ENCODE results near the gene CSHL1.
"Not testable (repeated sequence)": the region's sequence is repeated elsewhere in the genome, so short reads cannot be mapped to it uniquely, and the experiment has no call there.

CSHL1 gene

GRCh38 chr17:63929860-63930766 is 19.1 kb upstream of the CSHL1 start:
- H3K4me3 Mint-ChIP-seq = peak overlapping the region in 1 of 2 donors; percentile 89
- no peak overlapping the region for H3K27ac Mint-ChIP-seq
- peaks cover 35% of the 10 kb centered on the region for H3K4me1 Mint-ChIP-seq
- DNase-seq (no peak), ATAC-seq (no peak)
- H3K9me3 Mint-ChIP-seq = no peaks in the 10 kb centered on the region
- no peaks in the 10 kb centered on the region for H3K27me3 Mint-ChIP-seq

- Mint-ChIP-seq H3K9me3 (no peaks in the 10 kb centered on the region), H3K27ac (no peak overlapping the region), H3K4me1 (peaks cover 35% of the 10 kb centered on the region), H3K27me3 (no peaks in the 10 kb centered on the region), H3K4me3 (no peak overlapping the region)
- ATAC-seq (no peak), DNase-seq (no peak)
These were observed 18.1 kb upstream of the CSHL1 start for GRCh38 chr17:63928966-63929695.

GRCh38 chr17:63928172-63928666 is 17.2 kb upstream of the CSHL1 start:
- ATAC-seq = no peak
- H3K27me3 Mint-ChIP-seq = no peaks in the 10 kb centered on the region
- H3K9me3 Mint-ChIP-seq = no peaks in the 10 kb centered on the region
- no peak overlapping the region for H3K27ac Mint-ChIP-seq
- no peak for DNase-seq
- peaks cover 34% of the 10 kb centered on the region for H3K4me1 Mint-ChIP-seq
- H3K4me3 Mint-ChIP-seq = no peak overlapping the region

- ATAC-seq = no peak
- no peaks in the 10 kb centered on the region for H3K9me3 Mint-ChIP-seq
- no peak overlapping the region for H3K27ac Mint-ChIP-seq
- DNase-seq = no peak
- H3K27me3 Mint-ChIP-seq = no peaks in the 10 kb centered on the region
- H3K4me3 Mint-ChIP-seq = no peak overlapping the region
- peaks cover 28% of the 10 kb centered on the region for H3K4me1 Mint-ChIP-seq
These were observed 16.6 kb upstream of the CSHL1 start for GRCh38 chr17:63927464-63928171.

- Mint-ChIP-seq H3K4me1 (peaks cover 13% of the 10 kb centered on the region), H3K9me3 (no peaks in the 10 kb centered on the region), H3K4me3 (no peak overlapping the region), H3K27ac (no peak overlapping the region), H3K27me3 (no peaks in the 10 kb centered on the region)
- DNase-seq (no peak), ATAC-seq (no peak)
These were observed 15.1 kb upstream of the CSHL1 start for GRCh38 chr17:63926164-63926563.

- DNase-seq (no peak), ATAC-seq (no peak)
- no peaks in the 10 kb centered on the region for H3K9me3 Mint-ChIP-seq
- H3K27ac Mint-ChIP-seq = no peak overlapping the region
- H3K4me1 Mint-ChIP-seq = peaks cover 8% of the 10 kb centered on the region
- H3K4me3 Mint-ChIP-seq = no peak overlapping the region
- H3K27me3 Mint-ChIP-seq = no peaks in the 10 kb centered on the region
These were observed 14.6 kb upstream of the CSHL1 start for GRCh38 chr17:63925615-63926014.

GRCh38 chr17:63922402-63922801 is 11.3 kb upstream of the CSHL1 start:
- not testable (repeated sequence) for ATAC-seq, H3K27me3 Mint-ChIP-seq, H3K9me3 Mint-ChIP-seq, DNase-seq, H3K4me3 Mint-ChIP-seq, H3K27ac Mint-ChIP-seq
- H3K4me1 Mint-ChIP-seq = peaks cover 19% of the 10 kb centered on the region

GRCh38 chr17:63920779-63921178 is 9.7 kb upstream of the CSHL1 start:
- H3K27ac Mint-ChIP-seq, H3K9me3 Mint-ChIP-seq, DNase-seq, H3K27me3 Mint-ChIP-seq, ATAC-seq, H3K4me3 Mint-ChIP-seq: not testable (repeated sequence)
- peaks cover 17% of the 10 kb centered on the region for H3K4me1 Mint-ChIP-seq

GRCh38 chr17:63920050-63920449 is 9.0 kb upstream of the CSHL1 start:
- H3K27me3 Mint-ChIP-seq, ATAC-seq, H3K9me3 Mint-ChIP-seq, H3K4me3 Mint-ChIP-seq, DNase-seq: not testable (repeated sequence)
- H3K4me1 Mint-ChIP-seq = peaks cover 14% of the 10 kb centered on the region
- peak overlapping the region in 1 of 2 donors; percentile 57 for H3K27ac Mint-ChIP-seq

- Mint-ChIP-seq H3K4me3 (no peak overlapping the region), H3K27ac (no peak overlapping the region), H3K9me3 (no peaks in the 10 kb centered on the region), H3K4me1 (peaks cover 14% of the 10 kb centered on the region), H3K27me3 (peaks cover 7% of the 10 kb centered on the region)
- ATAC-seq = peak; percentile 94
- DNase-seq = peak; percentile 70 to 76
These were observed 8.3 kb upstream of the CSHL1 start for GRCh38 chr17:63919311-63919723.

GRCh38 chr17:63918789-63919305 is 7.8 kb upstream of the CSHL1 start, which contains the start of gene GH1:
TSS of gene GH1 (minus strand) at chr17:63918839. CDS start at chr17:63918776, 63 bp downstream.
- not testable (repeated sequence) for H3K27me3 Mint-ChIP-seq, H3K27ac Mint-ChIP-seq

GRCh38 chr17:63918305-63918704 is 7.2 kb upstream of the CSHL1 start:
- H3K4me3 Mint-ChIP-seq = no peak overlapping the region
- H3K27me3 Mint-ChIP-seq = peaks cover 7% of the 10 kb centered on the region
- no peak overlapping the region for H3K27ac Mint-ChIP-seq
- DNase-seq (no peak), ATAC-seq (no peak)
- H3K9me3 Mint-ChIP-seq = no peaks in the 10 kb centered on the region
- peaks cover 14% of the 10 kb centered on the region for H3K4me1 Mint-ChIP-seq

More at GRCh38 chr17:63918789-63919305, 7.8 kb upstream of the CSHL1 start, which contains the start of gene GH1:
- H3K4me1 Mint-ChIP-seq = peaks cover 14% of the 10 kb centered on the region
- ATAC-seq, H3K4me3 Mint-ChIP-seq, DNase-seq, H3K9me3 Mint-ChIP-seq: not testable (repeated sequence)

GRCh38 chr17:63917646-63918045 is 6.6 kb upstream of the CSHL1 start:
- H3K27me3 Mint-ChIP-seq = peaks cover 7% of the 10 kb centered on the region

GRCh38 chr17:63917206-63917605 is 6.1 kb upstream of the CSHL1 start:
- H3K27me3 Mint-ChIP-seq, ATAC-seq, DNase-seq, H3K27ac Mint-ChIP-seq, H3K4me3 Mint-ChIP-seq, H3K9me3 Mint-ChIP-seq: not testable (repeated sequence)
- peaks cover 15% of the 10 kb centered on the region for H3K4me1 Mint-ChIP-seq

More at GRCh38 chr17:63917646-63918045, 6.6 kb upstream of the CSHL1 start:
- Mint-ChIP-seq H3K4me3 (no peak overlapping the region), H3K27ac (no peak overlapping the region), H3K9me3 (no peaks in the 10 kb centered on the region), H3K4me1 (peaks cover 14% of the 10 kb centered on the region)
- no peak for ATAC-seq
- DNase-seq = no peak

GRCh38 chr17:63916566-63917185 is 5.6 kb upstream of the CSHL1 start:
- no peak for ATAC-seq
- H3K4me1 Mint-ChIP-seq = peaks cover 20% of the 10 kb centered on the region
- no peak overlapping the region for H3K4me3 Mint-ChIP-seq
- peaks cover 7% of the 10 kb centered on the region for H3K27me3 Mint-ChIP-seq
- no peak for DNase-seq
- H3K27ac Mint-ChIP-seq = no peak overlapping the region
- H3K9me3 Mint-ChIP-seq = no peaks in the 10 kb centered on the region
